PFSK-1 (cell line): ENCODE measurements around the gene EDC3.

Experiments
- FOXP2 ChIP-seq: optimal IDR thresholded peaks from 2 replicates; pipeline ENCODE3; 2011; ENCODE audit warnings: borderline replicate concordance, control low read depth, inconsistent platforms; ENCODE audit not compliant: insufficient read depth; ENCODE audit errors: extremely low read length, extremely low read depth
- POLR2AphosphoS5 ChIP-seq: IDR thresholded peaks from 2 replicates; pipeline ENCODE4 v1.6.1; 2012; ENCODE audit warnings: low read depth, mild to moderate bottlenecking, control low read depth, low read length, moderate library complexity
- REST ChIP-seq, 2 experiments: IDR thresholded peaks; 2 replicates each; pipeline versions ENCODE4 v1.6.1 to v1.8.0; 2011 to 2012; ENCODE audit warnings: low read depth in 2 of 2, low read length in 2 of 2, control low read depth in 1 of 2, inconsistent platforms in 1 of 2, mild to moderate bottlenecking in 1 of 2, moderate library complexity in 1 of 2; ENCODE audit not compliant: insufficient read depth in 1 of 2
- SIN3A ChIP-seq: IDR thresholded peaks from 2 replicates; pipeline ENCODE4 v1.6.1; 2012; ENCODE audit warnings: mild to moderate bottlenecking, low read length, moderate library complexity, borderline replicate concordance; ENCODE audit not compliant: insufficient read depth
- TAF1 ChIP-seq: IDR thresholded peaks from 2 replicates; pipeline ENCODE4 v1.6.1; 2012; ENCODE audit warnings: low read length, control low read depth, borderline replicate concordance; ENCODE audit not compliant: insufficient read depth

Gene EDC3

DNA sequence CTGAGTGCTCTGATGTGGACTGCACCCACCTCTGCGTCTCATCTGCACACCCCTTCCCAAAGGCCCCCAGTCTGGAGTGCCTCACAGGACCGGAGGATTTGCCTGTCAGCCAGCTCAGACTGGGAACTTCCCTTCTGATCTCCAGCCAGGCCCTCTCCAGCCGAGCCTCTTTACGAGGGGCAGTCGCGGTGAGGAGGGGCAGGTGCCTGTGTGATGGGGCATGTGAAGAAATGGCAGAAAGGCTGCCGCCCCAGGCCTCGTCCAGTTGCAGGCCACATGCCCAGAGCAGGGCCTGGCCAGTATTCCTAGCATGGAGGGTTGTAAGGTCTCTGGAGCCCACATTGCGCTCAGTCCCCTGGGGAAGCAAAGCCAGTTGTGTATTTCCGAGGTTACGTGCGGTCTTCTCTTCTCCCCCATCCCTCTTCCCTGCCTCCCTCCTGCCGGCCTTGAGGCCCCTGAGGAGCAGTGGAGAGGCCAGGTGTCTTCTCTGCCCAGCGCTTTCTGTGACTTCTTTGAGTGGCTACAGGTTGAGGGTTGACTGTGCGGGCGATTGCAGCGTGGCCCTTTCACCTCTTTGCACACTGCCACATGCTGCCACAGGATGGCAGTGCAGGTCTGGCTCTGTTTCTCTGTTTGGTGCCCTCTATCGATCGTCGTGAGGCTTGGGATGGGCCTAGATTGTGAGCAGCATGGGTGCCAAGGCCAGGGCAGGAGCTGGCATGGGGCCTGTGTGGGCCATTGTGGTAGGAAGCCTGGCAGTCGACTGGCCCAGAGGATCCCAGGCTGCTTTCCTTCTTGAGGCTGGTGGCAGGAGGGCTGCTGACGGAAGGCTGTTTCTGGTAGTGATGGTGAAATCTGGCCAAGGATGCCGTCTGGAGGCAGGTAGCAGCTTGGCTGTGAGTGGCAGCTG lies 74.9 kb downstream of the EDC3 start:
- TF ChIP-seq TAF1: no peak
- no peak for TF ChIP-seq SIN3A
- no peak for TF ChIP-seq FOXP2
- no peak for TF ChIP-seq POLR2AphosphoS5
- no peak for TF ChIP-seq REST (IDR thresholded peaks at IDR 0.05; ENCODE audit: insufficient read depth in 1 of 2, low read depth in 2 of 2, low read length in 2 of 2)

DNA sequence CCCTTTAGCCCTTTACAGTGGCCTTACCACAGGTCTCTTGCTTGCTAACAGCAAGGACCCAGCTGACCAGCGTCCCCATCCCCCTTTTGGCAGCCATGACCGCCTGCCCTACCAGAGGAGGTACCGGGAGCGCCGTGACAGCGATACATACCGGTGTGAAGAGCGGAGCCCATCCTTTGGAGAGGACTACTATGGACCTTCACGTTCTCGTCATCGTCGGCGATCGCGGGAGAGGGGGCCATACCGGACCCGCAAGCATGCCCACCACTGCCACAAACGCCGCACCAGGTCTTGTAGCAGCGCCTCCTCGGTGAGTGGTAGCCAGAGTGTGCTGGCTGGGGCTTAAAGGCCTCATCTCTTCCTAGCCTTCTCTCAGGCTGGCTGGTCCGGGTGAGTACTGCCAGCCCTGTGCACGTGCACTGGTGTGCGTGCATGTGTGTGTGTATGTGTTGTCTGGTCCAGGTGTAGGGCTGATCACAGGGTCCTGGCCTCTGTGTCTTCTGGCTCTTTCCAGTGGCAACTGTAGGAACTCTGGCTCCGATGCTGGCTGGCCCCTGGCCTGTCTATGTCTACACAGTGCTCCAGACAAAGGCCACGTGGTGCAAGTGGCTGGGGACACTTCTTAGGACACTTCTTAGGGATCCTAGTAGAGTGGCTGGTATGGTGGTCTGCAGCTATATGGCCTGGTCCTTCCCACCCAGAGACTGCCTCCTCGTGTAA lies 75.7 kb downstream of the EDC3 start:
- TF ChIP-seq SIN3A (no peak), POLR2AphosphoS5 (no peak), REST (IDR thresholded peaks at IDR 0.05; ENCODE audit: insufficient read depth in 1 of 2, low read depth in 2 of 2, low read length in 2 of 2) (no peak), FOXP2 (no peak), TAF1 (no peak)

DNA sequence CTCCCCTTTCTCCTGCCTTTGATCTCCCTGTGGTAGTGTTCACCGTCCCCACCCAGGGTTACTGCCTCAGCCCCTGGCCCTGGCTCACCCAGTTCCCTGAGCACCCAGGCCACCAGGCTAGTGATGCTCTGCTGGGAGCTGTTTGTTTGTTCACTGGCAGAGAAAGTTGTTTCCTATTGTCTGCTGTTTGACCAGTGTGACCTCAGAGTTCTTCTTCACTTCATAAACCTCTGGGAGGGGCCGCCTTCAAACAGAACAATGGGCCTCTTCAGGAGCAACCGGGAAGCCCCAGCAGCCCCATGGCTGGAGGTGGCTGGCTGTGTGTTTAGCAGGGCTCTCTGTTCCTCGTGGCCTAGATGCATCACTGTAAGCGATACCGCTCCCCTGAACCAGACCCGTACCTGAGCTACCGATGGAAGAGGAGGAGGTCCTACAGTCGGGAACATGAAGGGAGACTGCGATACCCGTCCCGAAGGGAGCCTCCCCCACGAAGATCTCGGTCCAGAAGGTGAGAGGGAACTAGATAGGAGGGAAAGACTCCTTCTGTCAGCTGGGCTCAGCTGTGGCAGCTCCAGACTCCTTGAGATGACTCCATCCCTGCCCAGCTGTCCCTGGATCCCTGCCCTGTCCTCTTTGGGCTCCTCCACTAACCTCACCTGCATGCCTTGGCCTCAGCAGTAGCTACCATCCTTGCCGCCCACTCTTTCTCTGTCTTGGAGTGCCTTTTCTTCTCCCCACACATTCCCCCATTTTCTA lies 76.8 kb downstream of the EDC3 start:
- TF ChIP-seq SIN3A: no peak
- no peak for TF ChIP-seq FOXP2
- no peak for TF ChIP-seq TAF1
- no peak for TF ChIP-seq REST (IDR thresholded peaks at IDR 0.05; ENCODE audit: insufficient read depth in 1 of 2, low read depth in 2 of 2, low read length in 2 of 2)
- TF ChIP-seq POLR2AphosphoS5: no peak

DNA sequence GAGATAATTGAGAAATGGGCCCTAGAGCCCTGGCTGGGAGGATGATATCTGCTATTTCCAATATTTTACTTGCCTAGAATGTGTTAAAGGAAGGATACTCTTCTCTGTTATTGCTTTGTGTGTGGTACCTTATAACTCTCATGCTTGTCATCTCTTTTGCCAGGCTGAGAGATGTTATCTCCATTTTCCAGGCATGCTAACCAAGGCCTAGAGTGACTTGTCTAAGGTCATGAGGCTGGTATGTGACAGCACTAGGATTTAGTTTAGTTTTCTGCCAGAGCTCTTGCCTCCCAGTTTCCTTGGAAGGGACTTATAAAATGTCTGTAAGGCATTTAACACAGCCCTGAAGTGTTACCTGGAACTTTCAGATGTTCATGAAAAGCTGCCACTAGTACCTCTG lies 78.8 kb downstream of the EDC3 start:
- TF ChIP-seq FOXP2: no peak
- no peak for TF ChIP-seq REST (IDR thresholded peaks at IDR 0.05; ENCODE audit: insufficient read depth in 1 of 2, low read depth in 2 of 2, low read length in 2 of 2)
- TF ChIP-seq POLR2AphosphoS5: no peak
- TF ChIP-seq TAF1: no peak
- TF ChIP-seq SIN3A: no peak
